IPS-NIHi11 (cell line): ENCODE measurements around the gene MYOM1.
"Not testable (repeated sequence)": the region's sequence is repeated elsewhere in the genome, so short reads cannot be mapped to it uniquely, and the experiment has no call there.

Source experiments
- DNase-seq: peaks from one replicate; pipeline ENCODE4 v3.0.0; 2012; ENCODE audit warnings: mixed read lengths, low spot score

The MYOM1 gene

DNA sequence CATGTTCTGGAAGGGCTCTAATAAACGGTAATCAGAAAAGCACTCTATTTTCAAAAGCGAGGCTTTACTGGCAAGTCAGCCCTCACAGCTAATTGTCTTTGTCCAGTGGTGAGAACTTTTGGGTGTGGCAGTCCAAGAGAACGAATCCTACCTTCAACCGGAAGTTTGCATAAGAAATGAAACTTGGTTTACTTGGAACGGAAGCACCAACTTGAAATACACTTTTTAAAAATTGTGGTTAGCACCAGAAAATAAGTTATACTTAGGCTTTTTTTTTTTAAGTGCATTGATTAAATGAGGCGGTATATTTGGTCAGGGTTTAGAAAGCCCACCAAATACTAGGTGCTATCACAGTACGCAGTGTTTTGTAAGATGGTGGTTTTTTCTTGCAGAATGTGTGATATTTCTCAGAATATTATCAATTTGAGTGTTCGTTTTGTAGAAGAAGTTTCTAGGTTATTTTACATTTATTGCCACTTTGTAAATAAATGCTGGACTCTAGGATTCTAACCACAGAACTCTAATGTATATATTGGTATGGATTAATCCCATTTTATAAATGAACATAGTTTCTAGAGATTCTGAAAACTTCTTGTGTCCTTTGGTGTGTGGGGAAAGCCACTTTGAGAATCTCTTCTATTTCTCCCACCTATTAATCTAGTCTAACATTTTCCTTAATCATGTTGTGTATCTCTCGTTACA is 29.0 kb upstream of the MYOM1 start:
- DNase-seq = no peak

DNA sequence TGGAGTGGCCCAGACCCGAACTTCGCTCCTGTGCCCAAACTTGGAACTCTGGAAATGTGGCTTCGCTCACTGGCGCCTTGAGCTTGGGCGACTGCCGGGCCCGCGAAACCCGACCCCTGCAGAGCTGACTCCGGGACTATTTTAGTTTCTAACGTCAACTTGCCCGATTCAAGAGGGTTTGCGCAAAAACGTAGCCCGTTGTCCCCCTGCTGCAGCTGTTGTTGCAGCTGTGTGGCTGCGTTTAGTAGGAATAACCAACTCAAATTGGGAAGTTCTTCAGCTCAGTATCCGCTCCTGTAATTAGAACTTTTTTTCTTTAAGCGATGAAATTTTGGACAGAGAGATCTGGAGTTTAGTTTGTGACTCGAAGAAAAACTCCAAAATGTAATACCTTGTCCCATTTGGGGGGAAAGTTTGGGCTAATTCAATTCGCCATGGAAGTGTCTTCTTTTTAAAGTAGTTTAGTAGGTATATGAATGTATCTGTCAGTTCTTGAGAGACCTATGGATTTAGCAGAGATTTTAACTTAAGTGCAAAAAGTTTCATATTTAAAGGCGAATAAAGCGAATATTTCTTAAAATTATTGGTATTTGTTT is 28.4 kb upstream of the MYOM1 start:
- DNase-seq = no peak

DNA sequence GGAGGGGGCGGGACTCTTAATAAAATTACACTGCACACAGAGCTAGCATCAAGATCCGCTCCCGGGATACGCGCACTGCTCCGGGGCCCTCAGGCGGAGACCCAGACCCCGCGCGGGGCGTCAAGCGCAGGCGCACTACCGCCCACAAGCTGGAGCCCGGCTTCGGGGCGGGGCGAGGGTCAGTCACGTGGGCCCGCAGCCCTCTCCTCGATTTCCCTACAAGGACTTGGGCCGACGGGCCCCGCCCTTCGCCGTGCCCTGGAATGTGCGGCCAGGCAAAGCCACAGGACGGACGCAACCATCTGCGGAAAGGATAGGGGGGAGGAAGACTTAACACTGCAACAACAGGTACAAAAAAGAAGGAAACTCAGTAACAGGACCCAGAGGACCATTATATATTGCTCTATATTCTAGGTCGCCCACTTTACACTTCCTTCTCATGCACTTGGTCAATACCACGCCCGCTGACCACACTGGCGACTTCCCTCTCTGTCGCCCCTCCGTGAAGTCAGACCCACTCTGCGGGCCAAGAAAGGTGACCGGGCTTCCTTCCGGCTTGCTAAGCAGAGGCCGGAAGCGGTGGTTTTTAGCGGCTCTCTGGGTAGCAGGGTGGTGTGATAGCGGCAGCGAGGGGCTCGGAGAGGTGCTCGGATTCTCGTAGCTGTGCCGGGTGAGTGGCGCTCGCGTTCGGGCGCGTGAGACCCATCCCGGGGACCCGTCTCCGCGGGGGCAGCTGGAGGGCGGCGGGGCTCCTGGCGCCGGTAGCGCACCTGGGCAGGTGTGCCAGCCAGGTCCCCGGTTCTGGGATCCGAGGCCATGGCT is 27.7 kb upstream of the MYOM1 start, which contains the start of gene MYL12A:
Gene MYL12A, plus strand, starts transcription at position 562 of the 822 bp plus-strand sequence. CDS start 5,447 bp downstream, outside the sequence.
- peak; percentile 95 for DNase-seq

DNA sequence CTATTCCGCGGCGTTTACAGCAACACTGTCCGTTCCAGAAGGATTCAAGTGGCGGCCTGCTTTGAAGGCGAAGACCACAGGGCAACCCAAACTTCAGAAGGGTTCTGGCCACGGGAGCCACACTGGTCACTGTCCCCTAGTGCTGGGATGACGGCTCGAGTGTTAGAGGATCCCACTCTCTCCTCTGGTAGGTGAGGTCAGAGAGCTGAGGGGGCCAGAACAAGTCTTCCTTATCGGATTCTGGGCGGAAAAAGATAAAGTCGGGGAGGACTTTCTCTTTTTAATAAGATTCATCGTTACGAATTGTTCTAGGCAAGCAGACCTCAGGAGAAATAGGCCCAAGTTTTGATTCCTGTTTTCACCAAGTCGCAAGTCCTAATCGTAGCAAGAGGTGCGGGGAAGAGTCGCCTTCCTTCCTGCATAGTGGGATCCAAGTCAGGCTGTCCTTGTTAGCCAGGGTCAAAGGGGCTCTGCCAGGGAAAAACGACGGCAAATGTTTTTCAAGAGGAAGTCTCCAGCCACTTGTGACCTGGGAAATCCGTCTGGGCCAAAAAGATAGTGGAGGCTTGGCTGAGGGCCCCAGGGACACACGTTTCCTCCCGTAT is 27.0 kb upstream of the MYOM1 start:
- no peak for DNase-seq

DNA sequence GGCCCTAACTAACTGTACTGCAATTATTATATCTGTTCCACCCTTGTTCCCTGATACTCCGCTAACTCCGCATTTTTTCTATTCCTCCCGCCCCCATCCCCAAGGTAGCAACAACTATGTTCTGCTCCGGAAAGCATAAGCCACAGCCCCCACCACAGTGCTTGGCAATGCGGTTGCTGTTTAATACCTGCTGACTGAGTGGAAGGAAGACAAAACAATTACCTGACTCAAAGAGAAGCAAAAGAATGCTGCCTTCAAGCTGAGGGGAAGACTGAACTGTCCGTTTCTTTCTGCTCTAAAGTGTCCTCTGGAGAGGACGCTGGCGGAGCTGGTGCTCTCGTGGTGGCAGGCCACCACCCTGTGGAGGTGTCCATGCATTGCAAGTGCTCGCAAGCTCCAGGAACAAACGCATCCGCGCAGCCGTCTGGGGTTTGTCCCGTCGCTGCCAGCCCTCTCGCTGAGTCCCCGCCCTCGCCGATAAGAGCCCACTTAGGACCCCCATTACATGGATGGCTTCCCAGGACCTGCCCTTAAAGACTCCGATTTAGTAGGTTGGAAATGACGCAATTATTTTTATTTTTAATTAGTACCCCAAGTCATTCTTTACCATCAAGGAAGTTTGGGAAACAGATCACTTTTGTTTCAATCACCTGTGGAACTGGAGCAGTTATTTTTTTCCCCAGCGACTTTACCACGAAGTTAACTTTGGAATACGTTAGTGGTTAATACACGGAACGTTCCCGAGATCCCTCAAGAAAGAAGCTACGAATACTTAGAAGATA is 26.3 kb upstream of the MYOM1 start:
- peak; percentile 66 for DNase-seq

DNA sequence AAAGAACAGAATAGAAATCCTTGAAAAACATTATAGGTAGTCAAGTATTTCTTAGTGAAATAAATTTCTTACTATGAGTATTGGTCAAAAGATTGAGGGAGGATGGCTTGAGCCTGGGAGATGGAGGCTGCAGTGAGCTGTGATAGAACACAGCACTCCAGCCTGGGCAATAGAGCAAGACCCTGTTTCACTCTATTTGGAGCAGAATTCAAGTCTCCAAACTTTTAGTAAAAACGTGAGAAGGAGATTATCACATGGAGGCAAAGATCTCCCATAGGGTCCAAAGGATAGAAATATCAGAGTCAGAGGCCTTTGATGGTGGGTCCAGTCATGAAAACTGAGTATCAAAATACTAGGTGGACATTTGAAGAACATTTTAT is 25.4 kb upstream of the MYOM1 start:
- DNase-seq = no peak

DNA sequence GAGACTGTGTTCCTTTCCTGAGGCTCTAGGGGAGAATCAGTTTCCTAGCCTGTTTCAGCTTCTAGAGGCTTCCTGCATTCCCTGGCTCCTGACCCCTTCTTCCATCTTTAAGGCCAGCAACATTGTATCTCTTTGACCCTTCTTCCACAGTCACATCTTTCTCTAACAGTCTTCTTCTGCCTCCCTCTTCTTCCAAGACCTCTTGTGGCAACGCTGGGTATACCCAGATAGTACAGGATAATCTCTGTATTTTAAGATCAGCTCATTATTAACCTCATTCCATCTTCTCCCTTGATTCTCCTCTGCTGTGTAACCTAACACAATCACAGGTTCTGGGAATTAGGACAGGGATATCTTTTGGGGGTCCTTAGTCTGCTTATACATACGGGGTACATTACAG is 19.0 kb upstream of the MYOM1 start:
- no peak for DNase-seq

DNA sequence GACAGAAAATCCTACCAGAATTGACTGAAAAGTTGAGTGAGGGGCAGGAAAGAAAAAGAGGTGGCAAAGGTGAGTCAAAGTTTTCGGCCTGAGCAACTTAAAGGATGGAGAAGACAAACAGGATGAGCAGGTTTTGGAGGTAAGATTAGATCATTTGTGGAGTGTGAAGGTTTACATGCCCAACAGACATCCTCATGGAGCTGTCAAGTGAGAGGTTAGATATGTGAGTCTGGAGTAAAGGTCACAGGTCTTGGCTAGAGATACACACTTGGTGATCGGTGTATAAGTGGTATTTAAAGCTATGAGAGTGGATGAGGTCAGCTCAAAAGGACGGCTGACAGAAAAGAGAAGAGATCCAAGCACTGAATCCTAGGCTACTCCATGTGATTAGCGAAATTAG is 16.7 kb upstream of the MYOM1 start:
- DNase-seq = no peak

DNA sequence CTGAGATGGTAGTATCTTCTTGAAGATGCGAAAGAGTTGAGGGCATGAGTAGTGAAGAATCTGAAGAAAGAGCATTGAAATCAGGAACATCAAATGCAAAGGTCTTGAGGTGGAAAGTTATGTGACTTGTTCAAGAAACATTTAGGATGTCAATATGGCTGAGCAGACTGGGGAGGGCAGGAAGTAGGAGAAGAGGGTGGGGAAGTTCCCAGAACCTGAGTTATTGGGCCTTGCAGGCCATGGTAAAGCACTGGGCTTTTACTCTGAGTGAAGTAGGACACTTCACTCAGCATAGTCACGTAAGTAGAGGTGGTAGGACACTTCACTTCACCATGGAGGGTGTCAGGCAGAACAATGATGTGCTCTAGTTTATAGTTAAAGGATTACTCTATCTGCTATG is 16.1 kb upstream of the MYOM1 start:
- DNase-seq = no peak

DNA sequence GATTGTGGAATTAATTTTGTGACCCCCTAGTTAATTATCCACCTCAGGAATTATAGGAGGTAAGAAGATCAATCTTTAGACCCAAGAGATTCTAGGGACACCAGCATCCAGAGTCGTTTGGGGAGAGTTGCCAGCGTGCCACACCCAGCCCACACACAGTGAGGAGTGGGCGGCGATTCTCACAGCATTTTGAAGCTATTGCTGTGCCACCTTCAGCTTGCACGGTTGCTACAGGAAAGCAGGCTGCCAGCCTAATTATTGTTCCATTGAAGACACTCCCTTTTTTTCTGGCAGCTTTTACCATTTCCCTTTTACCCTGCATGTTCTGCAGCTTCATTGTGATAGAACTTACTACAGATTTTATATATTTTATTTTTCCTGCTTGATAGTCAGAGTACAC is 14.7 kb upstream of the MYOM1 start:
- no peak for DNase-seq

DNA sequence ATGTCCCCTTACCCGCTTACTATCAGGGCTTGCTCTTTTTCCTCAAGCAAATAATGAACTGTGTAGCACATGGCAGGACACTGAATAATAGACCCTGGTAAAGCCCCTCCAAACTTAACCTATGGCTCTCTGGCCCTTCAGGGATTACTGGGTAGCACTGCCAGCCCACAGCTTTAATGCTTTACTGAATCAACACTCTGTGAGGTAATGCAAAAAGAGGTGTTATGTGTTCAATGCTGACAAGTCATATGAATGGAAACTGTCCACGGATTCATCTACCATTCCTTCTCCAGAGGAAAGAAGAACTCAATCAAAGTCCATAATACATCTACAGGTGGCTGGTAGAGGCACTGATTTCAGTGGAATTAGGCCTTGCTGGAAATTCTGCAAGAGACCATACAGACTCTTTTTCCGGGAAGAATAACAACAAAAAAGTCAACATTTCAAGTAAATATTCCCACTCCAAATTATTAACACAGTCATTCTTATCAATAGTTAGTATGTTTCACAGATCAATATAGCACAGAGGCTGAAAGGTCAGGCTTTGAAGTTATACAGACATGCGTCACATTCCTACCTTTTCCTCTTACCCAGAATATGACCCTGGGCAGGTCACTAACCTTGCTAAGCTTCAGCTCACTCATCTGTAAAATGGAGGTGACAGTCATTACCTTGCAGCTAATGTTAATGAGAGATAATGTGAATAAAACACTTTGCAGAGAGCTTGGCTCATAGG is 13.8 kb upstream of the MYOM1 start:
- no peak for DNase-seq

DNA sequence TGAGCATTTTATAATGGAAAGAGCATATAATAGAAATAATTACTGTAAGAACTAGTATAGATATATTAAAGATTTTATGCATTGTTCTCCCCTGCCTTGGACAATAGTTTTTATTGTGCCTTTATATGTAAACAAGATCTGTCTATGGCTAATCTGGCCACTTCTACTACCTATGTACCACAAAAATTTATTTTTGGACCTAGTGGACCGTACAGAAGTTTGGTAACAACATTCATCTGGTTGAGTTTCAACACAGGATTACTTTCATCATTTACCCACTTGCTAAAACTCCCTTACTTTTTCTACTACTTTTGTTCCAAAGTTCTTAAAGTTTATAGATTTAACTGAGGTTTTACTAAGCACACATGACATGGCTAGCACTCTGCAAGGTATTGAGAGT is 13.2 kb upstream of the MYOM1 start:
- DNase-seq = no peak

DNA sequence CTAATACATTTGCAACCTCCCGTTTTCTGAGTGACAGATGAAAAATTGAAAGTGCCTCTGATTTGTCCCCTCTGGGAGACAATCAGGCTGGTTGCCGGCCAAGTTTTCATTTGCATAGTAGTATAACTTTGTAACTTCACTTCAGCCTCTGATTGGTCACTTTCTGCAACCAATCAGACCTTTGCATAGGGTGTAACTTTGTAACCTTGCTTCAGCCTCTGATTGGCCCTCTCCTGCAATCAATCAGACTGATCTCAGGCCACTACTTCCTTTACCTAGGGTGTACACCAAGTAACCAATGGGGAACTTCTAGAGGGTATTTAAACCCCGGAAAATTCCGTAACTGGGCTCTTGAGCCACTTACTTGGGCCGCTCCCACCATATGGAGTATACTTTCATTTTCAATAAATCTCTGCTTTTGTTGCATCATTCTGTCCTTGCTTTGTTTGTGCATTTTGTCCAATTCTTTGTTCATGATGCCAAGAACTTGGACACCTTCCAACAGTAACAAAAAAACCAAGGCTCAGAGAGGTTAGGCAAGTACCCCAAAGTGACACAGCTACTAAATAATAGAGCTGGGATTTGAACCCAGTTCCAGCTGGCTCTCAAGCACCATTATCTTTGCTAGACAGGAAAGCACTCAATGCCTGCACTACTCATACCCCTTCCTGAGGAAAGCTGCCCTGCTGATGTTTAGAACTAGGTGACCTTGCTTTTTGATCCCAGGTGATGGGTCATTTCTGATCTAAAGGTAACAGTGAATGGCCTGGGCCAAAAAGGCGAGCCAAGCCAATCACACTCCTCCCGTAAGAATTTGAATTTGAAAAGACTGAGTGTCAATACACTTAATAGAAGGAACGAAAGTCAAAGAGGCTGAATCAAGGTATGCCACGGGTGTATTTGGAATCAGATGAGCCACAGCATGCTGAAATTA is 10.9 kb upstream of the MYOM1 start:
- DNase-seq = peak; percentile 43

DNA sequence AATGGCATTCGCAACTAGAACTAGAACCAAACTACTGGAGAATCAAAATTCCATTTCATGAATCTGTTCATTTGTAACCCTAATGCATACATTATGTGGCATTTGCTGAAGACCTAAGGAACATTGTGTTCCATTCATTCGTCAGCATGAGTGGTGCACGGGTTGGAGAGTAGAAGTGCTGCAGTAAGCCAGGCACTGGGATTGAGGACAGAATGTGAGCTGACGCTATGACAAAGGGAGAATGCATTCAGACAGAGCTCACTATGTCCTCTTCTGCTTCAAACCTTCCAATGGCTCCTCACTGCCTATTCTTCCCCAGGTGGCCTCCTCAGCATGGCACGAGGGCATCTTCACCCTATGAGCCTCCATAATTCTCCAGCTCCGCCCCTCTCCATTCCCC is 6.3 kb upstream of the MYOM1 start:
- DNase-seq = no peak

DNA sequence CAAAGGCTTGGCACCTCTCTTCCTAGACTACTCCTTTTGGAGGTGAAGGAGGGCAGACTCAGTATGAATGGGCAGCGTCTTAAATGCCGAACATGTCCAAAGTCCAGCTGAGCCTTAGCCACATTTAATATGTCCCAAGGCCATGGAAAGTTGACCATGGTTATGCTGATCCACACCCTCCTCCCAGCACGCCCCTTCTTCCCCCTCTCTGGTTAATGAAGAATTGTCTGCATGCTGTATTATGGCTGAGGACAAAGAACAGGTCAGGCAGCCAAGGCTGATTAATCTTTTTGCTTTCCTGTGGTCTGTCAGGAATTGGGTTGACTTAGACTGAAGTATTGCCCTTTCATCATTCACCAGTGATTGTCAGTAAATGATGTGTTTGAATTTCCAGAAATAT is 5.8 kb upstream of the MYOM1 start:
- DNase-seq = no peak

DNA sequence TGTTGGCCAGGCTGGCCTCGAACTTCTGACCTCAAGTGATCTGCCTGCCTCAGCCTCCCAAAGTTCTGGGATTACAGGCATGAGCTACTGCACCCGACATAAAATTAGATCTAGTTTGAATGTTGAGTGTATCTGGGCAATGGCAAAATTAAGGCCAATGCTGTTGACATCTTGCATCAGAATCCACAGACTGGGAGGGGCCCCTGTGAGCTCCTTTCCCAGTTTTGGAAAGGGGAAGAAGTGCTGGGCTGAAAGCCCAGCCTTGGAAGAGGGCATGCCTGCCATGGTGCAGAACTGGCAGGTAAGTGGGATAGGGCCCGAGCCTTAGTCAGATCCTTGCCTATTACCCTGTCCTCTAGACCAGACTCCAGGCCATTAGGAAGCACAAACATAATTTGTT is 4.5 kb upstream of the MYOM1 start:
- no peak for DNase-seq

DNA sequence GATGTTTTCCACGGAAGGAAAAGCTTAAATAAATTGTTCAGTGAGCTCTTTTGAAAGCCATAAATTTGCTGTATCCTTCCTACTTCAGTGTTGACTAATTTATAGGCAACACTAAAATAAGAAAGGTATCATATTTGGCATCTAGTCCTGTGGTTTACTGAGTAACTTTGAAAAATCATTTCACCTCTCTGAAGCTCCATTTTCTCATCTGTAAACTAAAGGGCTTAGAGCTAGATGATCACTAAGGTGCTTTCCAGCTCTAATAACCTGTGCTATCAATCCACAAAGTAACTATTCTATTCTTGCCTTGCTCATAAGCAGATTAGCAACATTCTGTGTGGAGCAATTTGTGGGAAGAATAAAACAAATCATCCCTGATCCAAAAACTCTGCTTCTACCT is 3.6 kb upstream of the MYOM1 start:
- no peak for DNase-seq

DNA sequence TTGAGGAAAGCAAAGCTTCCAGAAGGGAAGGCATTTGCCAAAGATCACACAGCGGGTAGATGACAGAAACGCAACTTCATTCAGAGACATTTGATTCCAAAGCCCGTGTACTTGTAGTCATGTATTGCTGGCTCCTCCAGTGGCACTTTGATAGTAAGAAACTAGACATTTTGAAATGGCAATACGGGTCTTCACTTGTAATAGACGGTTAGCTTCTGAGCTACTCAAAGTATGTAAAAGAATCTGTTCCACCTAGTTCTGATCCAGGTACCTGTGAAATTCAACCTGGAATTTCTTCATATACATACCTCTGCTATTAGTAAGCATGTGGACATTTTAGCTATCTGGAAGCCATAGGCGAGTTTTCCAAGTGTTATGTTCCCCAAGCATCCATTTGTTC is 1.7 kb upstream of the MYOM1 start:
- DNase-seq = no peak

DNA sequence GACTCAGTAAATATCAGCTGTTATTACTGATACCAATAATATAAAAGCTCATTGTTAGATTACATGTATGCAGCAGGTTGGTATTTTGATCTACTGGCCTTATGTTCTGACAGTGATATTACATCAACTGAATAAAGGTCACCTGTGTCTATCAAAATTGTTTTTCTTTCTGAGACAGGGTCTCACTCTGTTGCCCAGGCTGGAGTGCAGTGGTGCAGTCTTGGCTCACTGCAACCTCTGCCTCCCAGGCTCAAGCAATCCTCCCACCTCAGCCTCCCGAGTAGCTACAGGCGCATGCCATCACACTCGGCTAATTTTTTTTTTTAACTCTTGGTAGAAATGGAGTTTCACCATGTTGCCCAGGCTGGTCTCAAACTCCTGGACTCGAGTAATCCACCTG is 1.1 kb upstream of the MYOM1 start:
- not testable (repeated sequence) for DNase-seq

DNA sequence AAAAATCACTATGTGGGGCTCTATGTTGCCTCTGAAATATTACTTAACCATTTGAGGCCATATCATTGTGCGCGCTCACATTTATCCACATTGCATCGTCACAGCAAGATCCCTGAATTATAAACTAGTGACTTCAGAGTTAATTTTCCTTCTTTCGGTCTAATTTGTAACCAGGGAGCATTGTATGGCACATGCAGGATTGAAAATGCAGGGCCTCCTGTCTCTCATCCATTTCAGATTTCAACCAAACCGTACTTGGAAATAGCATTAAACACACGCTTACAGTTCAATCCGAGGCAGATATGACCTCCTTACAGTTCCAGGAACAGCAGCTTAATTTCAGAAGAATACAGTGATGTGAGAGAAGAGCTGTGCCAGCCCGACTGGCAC is 532 bp downstream of the MYOM1 start:
- DNase-seq = no peak
